ENCODE measurements around the gene TJP1.

Gene TJP1

DNA sequence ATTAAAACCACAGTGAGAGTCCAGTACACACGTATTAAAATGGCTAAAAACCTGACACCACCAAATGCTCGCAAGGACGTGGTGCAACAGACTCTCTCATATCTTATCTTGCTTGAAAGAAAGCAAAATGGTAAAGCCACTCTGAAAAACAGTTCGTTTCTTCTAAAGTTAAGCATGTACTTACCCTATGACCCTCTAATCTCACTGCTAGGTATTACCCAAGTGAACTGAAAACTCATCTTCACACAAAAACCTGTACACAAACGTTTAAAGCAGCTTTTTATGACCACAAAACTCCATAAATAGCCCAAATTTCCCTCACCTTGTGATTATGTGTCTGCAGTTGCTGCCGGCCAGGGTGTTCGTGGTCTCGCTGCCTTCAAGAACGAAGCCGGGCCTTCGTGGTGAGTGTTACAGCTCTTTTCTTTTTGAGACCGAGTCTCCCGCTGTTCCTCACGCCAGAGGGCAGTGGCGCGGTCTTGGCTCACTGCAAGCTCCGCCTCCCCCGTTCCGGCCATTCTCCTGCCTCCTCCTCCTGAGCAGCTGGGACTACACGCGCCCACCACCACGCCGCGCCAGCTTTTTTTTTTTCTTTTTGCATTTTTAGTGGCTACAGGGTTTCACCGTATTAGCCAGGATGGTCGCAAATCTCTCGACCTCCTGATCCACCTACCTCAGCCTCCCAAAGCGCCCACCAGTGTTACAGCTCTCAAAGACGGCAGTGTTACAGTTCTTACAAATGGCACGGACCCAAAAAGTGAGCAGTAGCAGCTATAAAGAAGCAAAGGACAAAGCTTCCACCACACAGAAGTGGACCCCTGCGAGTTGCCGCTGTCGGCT lies 165.4 kb downstream of the TJP1 start:
- DNase-seq, result peak; percentile 23 to 52

DNA sequence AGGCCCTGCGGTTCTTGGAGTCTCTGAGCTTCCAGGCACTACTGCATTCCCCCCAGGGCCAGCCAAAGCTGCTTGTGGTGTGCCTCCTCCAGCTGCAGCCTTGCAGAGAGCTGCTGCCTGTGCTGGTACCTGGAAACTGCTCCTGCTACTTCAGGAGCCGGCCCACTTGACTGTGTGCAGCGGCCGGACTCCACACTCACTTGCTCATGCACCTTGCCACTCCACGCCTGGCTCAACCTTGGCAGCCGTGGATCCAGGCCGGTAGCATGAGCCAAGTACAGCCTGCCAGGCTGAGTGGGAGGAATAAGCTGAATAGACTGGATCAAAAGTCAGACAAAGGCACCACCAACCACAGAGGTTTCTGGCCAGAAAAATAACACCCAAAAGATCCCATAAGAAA lies 169.7 kb downstream of the TJP1 start:
- DNase-seq, result no peak

DNA sequence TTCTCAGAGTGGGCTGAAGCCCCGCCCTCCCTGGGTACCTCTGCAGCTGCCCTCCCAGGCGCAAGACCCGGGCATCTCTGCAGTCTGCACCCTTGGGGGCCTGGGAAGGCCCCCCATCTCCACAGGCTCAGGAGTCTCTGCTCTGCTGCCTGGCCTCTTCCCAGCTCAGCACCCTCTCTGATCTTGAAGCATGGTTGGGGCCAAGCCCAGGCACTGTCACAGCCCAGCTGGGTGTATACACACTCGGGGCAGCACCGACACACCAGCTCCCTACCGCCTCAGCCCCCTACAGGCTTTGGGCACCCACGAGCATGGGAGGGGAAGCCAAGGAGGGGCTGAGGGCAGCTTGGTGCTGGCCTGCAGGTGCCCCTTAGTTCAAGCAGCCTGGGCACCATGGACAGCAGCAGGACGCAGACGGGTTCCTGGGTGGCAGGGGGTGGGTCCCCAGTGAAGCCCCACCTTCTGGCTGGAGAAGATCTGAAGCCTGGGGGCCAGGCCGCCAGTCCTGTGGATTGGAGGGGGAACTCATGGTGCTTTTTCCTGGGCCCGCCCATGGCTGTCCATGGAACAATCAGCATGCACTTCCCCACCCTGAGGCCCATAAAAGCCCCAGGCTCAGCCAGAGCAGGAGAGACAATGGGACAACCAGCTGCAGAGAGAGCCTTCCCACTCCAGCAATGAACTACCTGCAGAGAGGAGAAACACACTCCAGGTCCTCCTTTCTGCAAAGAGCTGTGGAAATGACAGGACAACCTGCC lies 170.6 kb downstream of the TJP1 start:
- DNase-seq, result no peak

Data from NCI-H526 (cell line).